GM10248 (cell line): ENCODE results near the gene ENOX1.

Experiments
- CTCF ChIA-PET: fragments of 300-600 bp; sonication (Branson Sonifier 250); formaldehyde crosslinking; extraction: SDS; loops from one replicate; lab custom pipeline; 2021; ENCODE audit warnings: antibody characterized with exemption; lab: Yijun Ruan, JAX
- POLR2A ChIA-PET: fragments of 350-650 bp; sonication (Branson Sonifier 250); formaldehyde crosslinking; extraction: SDS; loops from one replicate; lab custom pipeline; 2020; ENCODE audit warnings: antibody characterized with exemption; lab: Yijun Ruan, JAX
- DNase-seq: peaks from one replicate; pipeline ENCODE4 v3.0.0; 2012; ENCODE audit errors: extremely low spot score
- CTCF ChIP-seq: IDR thresholded peaks from 2 replicates; pipeline ENCODE4 v1.5.1; 2012; ENCODE audit warnings: mild to moderate bottlenecking, low read depth; ENCODE audit errors: extremely low read depth, missing control alignments, control extremely low read depth

ENOX1 gene

GRCh38 chr13:43528992-43529391 is 257.8 kb downstream of the ENOX1 start:
- POLR2A ChIA-PET, result no interaction called here
- no peak for TF ChIP-seq CTCF
- no peak for DNase-seq
- CTCF ChIA-PET, result no interaction called here

GRCh38 chr13:43522788-43523187 is 264.0 kb downstream of the ENOX1 start:
- TF ChIP-seq CTCF, result no peak
- POLR2A ChIA-PET, result no interaction called here
- DNase-seq, result no peak
- CTCF ChIA-PET, result no interaction called here

DNA sequence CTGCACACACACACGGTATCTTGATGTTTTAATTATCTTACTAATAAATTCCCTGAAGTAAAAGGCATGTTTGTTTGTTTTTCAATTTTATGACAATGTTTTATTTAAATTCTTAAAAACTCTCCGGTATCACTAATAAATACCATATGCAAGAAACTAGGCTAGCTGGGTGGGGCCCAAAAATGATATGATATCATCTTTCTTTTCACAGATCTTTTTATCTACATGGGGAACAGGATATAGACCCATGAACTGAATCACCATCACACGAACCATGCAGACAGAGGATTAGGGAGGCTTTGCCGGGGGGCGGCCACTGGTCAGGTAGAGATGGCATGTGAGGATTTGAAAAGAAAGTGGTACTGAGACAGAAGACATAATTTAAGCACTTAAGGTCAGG is 266.4 kb downstream of the ENOX1 start:
- ChIA-PET POLR2A (no interaction called here), CTCF (interaction anchor here (0.9 kb wide), 1 partner anchor 10 kb away, joined by 3 read pairs; no protein-coding TSS in a partner anchor)
- no peak for TF ChIP-seq CTCF
- DNase-seq, result no peak

GRCh38 chr13:43518833-43519232 is 267.9 kb downstream of the ENOX1 start:
- ChIA-PET CTCF (interaction anchor here (1.2 kb wide), 1 partner anchor 57 kb away, joined by 3 read pairs; no protein-coding TSS in a partner anchor), POLR2A (no interaction called here)
- TF ChIP-seq CTCF, result no peak

GRCh38 chr13:43516401-43516833 is 270.4 kb downstream of the ENOX1 start:
- ChIA-PET CTCF (no interaction called here), POLR2A (no interaction called here)
- TF ChIP-seq CTCF, result no peak
- no peak for DNase-seq

More at GRCh38 chr13:43518833-43519232, 267.9 kb downstream of the ENOX1 start:
- no peak for DNase-seq

DNA sequence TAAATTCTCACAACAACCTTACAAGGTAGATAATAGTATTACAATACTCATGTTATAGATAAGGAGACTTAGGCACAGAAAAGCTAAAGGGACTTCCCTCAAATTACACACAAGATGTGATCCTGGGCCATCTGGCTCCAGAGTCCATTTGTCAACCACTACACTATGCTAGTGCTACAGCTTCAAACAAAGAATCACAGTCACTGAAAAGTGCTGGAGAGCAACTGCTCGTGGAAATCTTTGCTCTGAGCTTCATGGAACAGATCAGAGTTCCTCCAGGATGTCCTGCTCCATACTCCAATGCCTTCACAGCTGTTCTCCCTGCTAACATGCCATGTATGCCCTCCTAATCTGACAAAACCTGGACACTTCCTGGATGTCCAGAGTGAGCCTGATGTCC is 271.2 kb downstream of the ENOX1 start:
- CTCF ChIA-PET, result no interaction called here
- TF ChIP-seq CTCF, result no peak
- DNase-seq, result no peak
- POLR2A ChIA-PET, result no interaction called here
